ENCODE measurements around the gene VEGFA.

GRCh38 chr6:43831191-43831590 is 61.2 kb downstream of the VEGFA start:
- TF ChIP-seq CTCF (conservative IDR thresholded peaks at IDR 0.05; ENCODE audit: low read length) (no peak), EZH2phosphoT487 (IDR thresholded peaks at IDR 0.05; ENCODE audit: borderline replicate concordance) (no peak)

Data from Loucy (cell line).